Activated CD4-positive, alpha-beta T cell treated with anti-CD3 and anti-CD28 coated beads, Interleukin-2, Interleukin-4, amounts not matched to agents 100 ng/mL and 50 ng/mL, durations not matched to agents 16 hours and 8 hours (primary cell): ENCODE data around the gene MFSD6.
A peak's percentile ranks its signal among the peaks of the same experiment; 100 is the strongest.
"Not testable (repeated sequence)": the region's sequence is repeated elsewhere in the genome, so short reads cannot be mapped to it uniquely, and the experiment has no call there.

ENCODE experiments used
- DNase-seq: peaks from one replicate; pipeline ENCODE4 v3.0.0-alpha.2; 2020; ENCODE audit warnings: low spot score

The MFSD6 gene

GRCh38 chr2:190501702-190502407, 93.7 kb downstream of the MFSD6 start:
- no peak for DNase-seq

- no peak for DNase-seq
Measured at GRCh38 chr2:190503088-190503487, 94.9 kb downstream of the MFSD6 start.

- DNase-seq: no peak
Measured at GRCh38 chr2:190504912-190505311, 96.8 kb downstream of the MFSD6 start.

GRCh38 chr2:190505696-190506095, 97.5 kb downstream of the MFSD6 start:
- no peak for DNase-seq

- no peak for DNase-seq
Measured at GRCh38 chr2:190506666-190507065, 98.5 kb downstream of the MFSD6 start.

GRCh38 chr2:190507135-190507534, 99.0 kb downstream of the MFSD6 start:
- no peak for DNase-seq

- not testable (repeated sequence) for DNase-seq
Measured at GRCh38 chr2:190509895-190510294, 101.7 kb downstream of the MFSD6 start.

GRCh38 chr2:190511104-190511503, 102.9 kb downstream of the MFSD6 start:
- no peak for DNase-seq

GRCh38 chr2:190512539-190513095, 104.5 kb downstream of the MFSD6 start:
- no peak for DNase-seq

- DNase-seq: no peak
Measured at GRCh38 chr2:190513877-190514276, 105.7 kb downstream of the MFSD6 start.

- no peak for DNase-seq
Measured at GRCh38 chr2:190514676-190515075, 106.5 kb downstream of the MFSD6 start.

- DNase-seq: peak; percentile 43
Measured at GRCh38 chr2:190515687-190516086, 107.5 kb downstream of the MFSD6 start.

GRCh38 chr2:190517468-190517867, 109.3 kb downstream of the MFSD6 start:
- DNase-seq: no peak

GRCh38 chr2:190519975-190520767, 112.0 kb downstream of the MFSD6 start:
- no peak for DNase-seq

GRCh38 chr2:190524928-190525327, 116.8 kb downstream of the MFSD6 start:
- no peak for DNase-seq

GRCh38 chr2:190526105-190526750, 118.1 kb downstream of the MFSD6 start:
- DNase-seq: no peak

- DNase-seq: no peak
Measured at GRCh38 chr2:190527214-190527613, 119.1 kb downstream of the MFSD6 start.

- DNase-seq: no peak
Measured at GRCh38 chr2:190527918-190528317, 119.8 kb downstream of the MFSD6 start.

- no peak for DNase-seq
Measured at GRCh38 chr2:190528521-190529001, 120.4 kb downstream of the MFSD6 start.

- DNase-seq: no peak
Measured at GRCh38 chr2:190529486-190530247, 121.5 kb downstream of the MFSD6 start.

- DNase-seq: no peak
Measured at GRCh38 chr2:190530248-190530900, 122.2 kb downstream of the MFSD6 start.
